COR-L47 (cell line): ENCODE data around the gene EBF3.

Source experiments
- DNase-seq: peaks from one replicate; lab custom pipeline; 2025; lab: John Stamatoyannopoulos, UW

EBF3 gene

GRCh38 chr10:129852829-129853561, 111.1 kb downstream of the EBF3 start:
- no peak for DNase-seq

DNA sequence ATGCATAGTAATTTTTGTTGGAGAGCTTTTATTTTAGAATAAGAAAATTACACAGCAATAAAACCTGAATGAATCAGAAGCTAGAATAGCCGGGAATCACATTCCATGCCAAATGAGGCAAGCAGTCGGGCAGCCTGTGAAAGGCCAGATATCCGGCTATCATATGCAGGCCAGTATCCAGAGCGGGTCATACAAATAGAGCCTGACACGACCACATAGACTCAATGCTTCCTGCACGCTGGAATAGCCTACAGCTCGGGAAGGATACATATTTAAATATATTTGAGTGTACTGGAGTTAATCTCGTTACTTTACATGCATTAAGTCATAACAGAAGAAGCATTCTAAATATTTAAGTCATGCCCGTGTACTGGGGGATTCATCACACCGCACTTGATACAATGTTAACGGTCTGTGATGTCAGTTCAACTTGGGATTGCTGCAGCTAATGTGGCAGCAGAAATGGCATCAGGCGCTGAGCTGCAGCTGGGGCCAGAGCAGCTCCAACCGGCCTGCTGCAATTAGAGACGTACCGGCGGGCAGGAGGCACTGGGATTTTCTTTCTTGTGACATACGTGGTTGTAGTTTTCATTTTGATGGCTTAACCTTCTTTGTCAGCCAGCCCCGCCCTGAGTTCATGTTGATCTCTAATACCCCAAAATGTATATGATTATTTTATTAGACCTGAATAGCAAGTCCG, 112.0 kb downstream of the EBF3 start:
- no peak for DNase-seq

DNA sequence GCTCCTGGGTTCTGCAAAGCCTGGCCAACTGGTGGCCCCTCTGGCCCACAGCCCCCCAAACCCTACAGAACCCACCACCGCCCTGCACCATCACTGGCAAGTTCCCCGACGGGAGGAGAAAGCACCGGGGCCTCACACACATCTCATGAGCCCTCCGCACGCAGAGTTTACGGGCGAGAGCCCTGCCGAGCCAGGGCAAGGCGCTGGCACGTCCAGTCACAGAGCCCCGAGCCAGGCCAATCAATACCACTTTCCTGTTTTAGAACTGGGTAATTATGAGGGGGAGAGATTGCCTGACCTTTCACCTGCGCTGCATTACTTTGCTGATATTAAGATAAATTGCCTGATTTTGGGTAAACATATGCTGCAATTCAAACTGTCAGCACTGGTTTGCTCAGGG, 113.3 kb downstream of the EBF3 start:
- no peak for DNase-seq

GRCh38 chr10:129850316-129850715, 113.8 kb downstream of the EBF3 start:
- DNase-seq, result no peak

DNA sequence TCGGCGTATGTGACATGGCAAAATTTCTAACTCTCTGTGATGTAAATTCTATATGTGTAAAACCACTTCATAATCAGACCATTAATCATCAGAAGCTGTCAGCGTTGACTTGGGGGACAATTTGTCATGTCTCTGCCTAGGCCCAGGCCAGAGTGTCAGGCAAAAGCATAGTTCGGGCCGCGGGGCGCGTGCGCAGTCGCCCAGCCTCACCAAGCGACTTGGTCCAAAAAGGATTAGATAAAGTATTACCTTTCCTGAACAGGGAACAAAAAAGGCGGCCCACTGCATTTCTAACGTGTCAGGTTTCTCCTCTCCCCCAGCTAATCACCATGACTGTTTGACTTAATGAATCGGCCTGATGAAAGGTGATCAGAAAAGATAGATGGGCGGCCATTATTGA, 114.2 kb downstream of the EBF3 start:
- no peak for DNase-seq

DNA sequence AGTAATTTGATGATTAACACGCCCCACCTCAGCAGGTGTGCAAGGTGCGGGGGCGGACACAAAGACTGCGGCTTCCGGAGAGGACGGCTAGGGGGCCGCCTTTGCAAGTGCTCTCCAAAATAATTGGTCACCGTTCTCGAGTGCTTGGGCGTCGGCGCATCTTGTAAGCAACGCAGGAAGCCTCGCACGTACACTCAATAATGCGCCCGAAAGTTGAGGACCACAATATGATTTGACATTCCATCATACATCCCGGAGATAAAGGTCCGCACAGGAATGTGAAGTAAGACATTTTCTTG, 114.7 kb downstream of the EBF3 start:
- no peak for DNase-seq

DNA sequence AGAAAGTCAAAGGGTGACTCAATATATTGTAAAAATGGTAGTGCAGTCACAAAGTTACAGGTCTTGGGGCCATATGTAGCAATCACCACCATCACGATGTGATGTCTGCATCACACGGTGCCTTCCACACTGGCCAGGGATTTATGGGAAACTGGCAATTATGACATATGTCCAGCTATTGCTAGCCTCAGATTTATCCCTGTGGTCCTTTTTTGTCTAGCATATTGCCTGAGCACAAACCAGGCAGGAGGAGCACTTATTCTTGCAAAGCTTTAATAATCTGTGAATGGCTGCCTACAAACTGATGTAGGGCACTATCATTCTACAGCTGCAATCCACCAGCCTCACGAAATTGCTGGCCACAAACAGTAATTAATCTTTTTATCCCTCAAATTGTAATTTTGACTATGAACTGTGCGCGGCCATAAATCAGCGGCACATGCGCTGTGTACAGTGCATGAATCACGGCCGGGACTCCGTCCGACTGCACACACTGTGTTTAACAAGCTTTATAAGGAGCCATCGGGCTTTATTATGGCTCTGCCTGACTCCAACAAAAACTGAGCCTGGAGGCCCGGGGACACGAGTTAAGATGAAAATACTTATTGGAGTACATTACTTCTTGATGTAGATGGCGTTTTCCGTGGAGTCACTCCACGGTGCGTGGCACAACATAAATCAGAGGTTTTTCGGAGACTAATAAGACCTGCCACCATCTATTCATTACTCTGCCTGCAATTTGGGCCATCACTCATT, 115.2 kb downstream of the EBF3 start:
- no peak for DNase-seq

GRCh38 chr10:129847741-129848483, 116.2 kb downstream of the EBF3 start:
- DNase-seq, result no peak

GRCh38 chr10:129846991-129847391, 117.1 kb downstream of the EBF3 start:
- no peak for DNase-seq

- DNase-seq, result no peak
Measured at GRCh38 chr10:129845111-129845753, 118.8 kb downstream of the EBF3 start.

- DNase-seq, result no peak
Measured at GRCh38 chr10:129844216-129844766, 119.8 kb downstream of the EBF3 start.

- no peak for DNase-seq
Measured at GRCh38 chr10:129843702-129844101, 120.4 kb downstream of the EBF3 start.

DNA sequence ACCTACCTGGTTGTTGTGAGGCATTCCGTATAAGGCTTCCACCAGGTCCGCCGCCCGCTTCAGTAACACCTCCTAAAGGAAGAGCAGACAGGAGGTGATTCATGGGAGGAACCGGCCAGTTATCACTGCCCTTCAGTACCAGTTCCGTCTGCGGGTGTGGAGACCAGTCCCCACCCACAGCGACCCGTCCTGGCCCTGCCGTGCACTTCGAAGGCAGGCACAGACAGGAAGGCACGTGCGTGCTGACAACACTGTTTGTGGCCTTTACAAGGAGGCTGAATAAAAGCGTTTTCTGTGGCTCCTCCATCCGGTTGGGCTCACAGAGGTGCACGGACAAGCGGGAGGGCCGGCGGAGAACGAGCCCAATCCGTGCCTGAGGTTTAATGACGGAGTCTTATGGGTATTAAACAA, 120.9 kb downstream of the EBF3 start:
- DNase-seq, result no peak

GRCh38 chr10:129842031-129842430, 122.0 kb downstream of the EBF3 start:
- DNase-seq, result no peak

GRCh38 chr10:129841590-129841989, 122.5 kb downstream of the EBF3 start:
- DNase-seq, result no peak

DNA sequence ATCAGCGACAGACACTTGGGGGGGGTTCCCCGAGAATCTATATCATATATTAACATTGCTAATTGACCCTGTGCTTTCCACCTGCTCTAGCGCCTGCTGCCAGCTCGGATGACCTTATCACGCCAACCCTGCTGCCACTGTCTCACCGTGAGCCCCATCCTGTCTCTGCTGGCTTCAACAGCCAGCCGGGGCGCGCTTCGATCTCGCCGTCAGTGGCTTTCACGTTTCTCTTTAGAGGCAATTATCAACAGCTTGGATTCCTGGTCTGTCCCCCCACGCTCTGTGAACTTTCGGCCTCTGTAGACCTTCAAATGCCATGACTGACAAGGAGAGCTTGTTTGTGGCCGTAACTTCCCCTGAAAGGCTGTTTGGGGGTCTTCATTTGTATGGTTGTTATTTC, 123.0 kb downstream of the EBF3 start:
- no peak for DNase-seq

DNA sequence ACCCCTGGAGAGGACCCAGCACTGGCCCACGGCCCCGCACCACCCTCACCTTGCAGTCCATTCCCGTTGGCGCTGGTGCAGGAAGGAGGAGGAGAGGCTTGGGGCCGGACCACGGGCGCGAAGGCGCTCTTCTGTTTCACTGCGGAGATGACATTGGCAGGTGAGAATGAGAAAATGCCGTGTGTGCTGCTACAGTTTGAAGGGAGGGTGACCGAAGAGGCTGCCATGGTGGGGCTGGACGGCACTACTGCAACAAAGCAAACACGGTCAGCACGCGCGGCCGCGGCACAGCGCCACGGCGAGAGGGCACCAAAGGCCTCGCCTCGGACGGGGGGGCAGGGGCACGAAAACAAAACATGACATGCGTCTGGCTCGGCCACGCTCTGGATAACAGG, 123.9 kb downstream of the EBF3 start:
- no peak for DNase-seq

GRCh38 chr10:129839285-129840195, 124.5 kb downstream of the EBF3 start:
- DNase-seq, result no peak

- DNase-seq, result no peak
Measured at GRCh38 chr10:129838794-129839193, 125.3 kb downstream of the EBF3 start.

DNA sequence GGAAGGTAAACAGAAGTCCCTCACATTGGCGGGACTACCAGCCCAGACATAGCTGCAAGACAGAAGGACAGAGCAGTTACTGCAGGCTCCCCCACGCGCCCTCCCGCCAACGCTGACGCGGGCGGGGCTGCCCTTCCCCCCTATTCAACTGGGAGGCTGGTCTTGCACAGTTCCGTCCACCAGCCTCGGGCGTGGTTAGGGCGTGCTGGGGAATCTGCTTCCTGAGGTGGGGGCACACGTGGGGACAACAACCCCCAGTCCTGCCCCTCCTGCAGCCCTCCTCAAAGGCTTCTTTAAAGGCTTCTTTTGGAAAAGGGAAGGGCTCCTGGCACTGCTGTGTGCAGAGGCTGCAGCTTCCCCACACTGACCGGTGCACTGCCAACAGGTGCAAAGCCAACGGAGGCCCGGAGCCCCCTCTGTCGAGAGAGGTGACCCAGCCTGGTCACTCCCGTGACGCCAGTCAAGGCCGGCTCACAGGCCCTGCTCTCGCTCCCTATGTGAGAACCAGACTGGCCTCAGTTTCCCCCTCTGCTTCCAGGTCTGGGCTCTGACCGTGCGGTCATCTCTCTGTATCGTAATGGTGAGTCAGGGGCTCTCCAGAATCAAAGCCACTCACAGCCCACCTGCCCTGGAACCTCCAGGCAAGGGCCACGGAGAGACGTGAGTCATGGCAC, 126.0 kb downstream of the EBF3 start:
- DNase-seq, result no peak
